B cell (primary cell): ENCODE measurements around the gene NAA80. TPM values are rescaled to one million over a fixed set of nuclear protein-coding genes. Genes with fewer than 3 reads are reported as not detected.

Experiments used
- ATAC-seq: fragments of 200-7000 bp; cut with Tn5 transposase; one replicate; pipeline ENCODE4 v1.10.0; 2021; ENCODE audit warnings: low read depth, mild to moderate bottlenecking, moderate number of reproducible peaks, moderate library complexity
- CTCF ChIA-PET: fragments of 350-600 bp; sonication (Branson Sonifier 250); formaldehyde crosslinking; loops from one replicate; lab custom pipeline; 2021; ENCODE audit warnings: antibody characterized with exemption, inconsistent platforms; lab: Charles Lee
- POLR2A ChIA-PET: fragments of 350-600 bp; sonication (Branson Sonifier 250); formaldehyde crosslinking; loops from one replicate; lab custom pipeline; 2021; ENCODE audit warnings: antibody characterized with exemption; lab: Charles Lee
- DNase-seq: peaks from one replicate; pipeline ENCODE4 v3.0.0; 2013
- H2AFZ ChIP-seq: 2 replicates; pipeline ENCODE4 v1.6.1; 2012; ENCODE audit warnings: mild to moderate bottlenecking, low read depth, low read length; ENCODE audit not compliant: insufficient read depth, poor library complexity, severe bottlenecking
- H3K27ac ChIP-seq, 2 donors: 1 replicate in 1 of 2; 2 replicates in 1 of 2; pipeline ENCODE4 v1.5.1; 2012 to 2013; ENCODE audit warnings: low read length in 2 of 2, mild to moderate bottlenecking in 2 of 2, moderate library complexity in 1 of 2
- H3K27me3 ChIP-seq, 4 experiments: fragments of 200-600 bp in 1 of 4; sonication (generic) in 1 of 4; replicated peaks in 1 of 4; 1 replicate in 2 of 4; 2 replicates in 2 of 4; pipeline versions ENCODE4 v1.6.1 to v1.7.0; 2013 to 2016; ENCODE audit warnings: low read length in 3 of 4, mild to moderate bottlenecking in 2 of 4, mixed read lengths in 1 of 4, moderate library complexity in 1 of 4; ENCODE audit not compliant: insufficient read depth in 4 of 4, control insufficient read depth in 3 of 4; ENCODE audit errors: control extremely low read depth in 1 of 4
- H3K36me3 ChIP-seq, 2 experiments: replicated peaks in 1 of 2; 1 replicate in 1 of 2; 2 replicates in 1 of 2; pipeline versions ENCODE4 v1.6.1 to v1.7.1; 2013; ENCODE audit warnings: low read length in 1 of 2; ENCODE audit not compliant: insufficient read depth in 2 of 2, control insufficient read depth in 1 of 2; ENCODE audit errors: control extremely low read depth in 1 of 2, extremely low read depth in 1 of 2
- H3K4me1 ChIP-seq, 2 donors: fragments of 200-600 bp in 1 of 2; sonication (generic) in 1 of 2; 1 replicate in 1 of 2; 2 replicates in 1 of 2; pipeline versions ENCODE4 v1.5.1 to v1.6.1; 2013 to 2017; ENCODE audit warnings: low read length in 2 of 2; ENCODE audit not compliant: control insufficient read depth in 2 of 2, insufficient read depth in 2 of 2
- H3K4me2 ChIP-seq: replicated peaks from 2 replicates; pipeline ENCODE3; 2012; ENCODE audit warnings: mild to moderate bottlenecking, low read depth, low read length; ENCODE audit not compliant: poor library complexity, severe bottlenecking
- H3K4me3 ChIP-seq, 5 experiments: fragments of 200-600 bp in 1 of 5; sonication (generic) in 1 of 5; 1 replicate in 3 of 5; 2 replicates in 2 of 5; pipeline versions ENCODE4 v1.5.1 to v1.7.0; 2011 to 2016; ENCODE audit warnings: low read length in 4 of 5, mild to moderate bottlenecking in 4 of 5, low read depth in 2 of 5, control low read depth in 1 of 5, moderate library complexity in 1 of 5; ENCODE audit not compliant: insufficient read depth in 1 of 5; ENCODE audit errors: control extremely low read depth in 1 of 5, extremely low read depth in 1 of 5
- H3K79me2 ChIP-seq: fragments of 200-600 bp; sonication (generic); one replicate; pipeline ENCODE4 v1.6.0; 2016; ENCODE audit warnings: low read length; ENCODE audit not compliant: control insufficient read depth, insufficient read depth
- H3K9ac ChIP-seq: fragments of 200-600 bp; sonication (generic); 2 replicates; pipeline ENCODE4 v1.6.1; 2017; ENCODE audit warnings: mild to moderate bottlenecking, low read length, moderate library complexity
- H3K9me3 ChIP-seq, 3 donors: one replicate each; pipeline versions ENCODE4 v1.6.1 to v1.7.1; 2013; ENCODE audit warnings: low read length in 2 of 3; ENCODE audit not compliant: control insufficient read depth in 2 of 3, insufficient read depth in 1 of 3; ENCODE audit errors: control extremely low read depth in 1 of 3
- H4K20me1 ChIP-seq: 2 replicates; pipeline ENCODE4 v1.6.0; 2012; ENCODE audit warnings: mild to moderate bottlenecking, low read length; ENCODE audit not compliant: insufficient read depth, control insufficient read depth, poor library complexity, severe bottlenecking
- H3K27ac Mint-ChIP-seq: one replicate; pipeline ENCODE4 v1.8.0; 2021; ENCODE audit warnings: mixed read lengths
- H3K27me3 Mint-ChIP-seq: one replicate; pipeline ENCODE4 v1.8.0; 2021; ENCODE audit warnings: mixed read lengths
- H3K4me1 Mint-ChIP-seq: one replicate; pipeline ENCODE4 v1.8.0; 2021; ENCODE audit warnings: mixed read lengths
- H3K4me3 Mint-ChIP-seq: one replicate; pipeline ENCODE4 v1.8.0; 2021; ENCODE audit warnings: mixed read lengths
- H3K9me3 Mint-ChIP-seq: one replicate; pipeline ENCODE4 v1.8.0; 2022; ENCODE audit warnings: mixed read lengths; ENCODE audit not compliant: insufficient read depth
- EZH2 ChIP-seq: IDR thresholded peaks from 2 replicates; pipeline ENCODE4 v1.6.1; 2012; ENCODE audit warnings: borderline replicate concordance, low read depth, mild to moderate bottlenecking, moderate library complexity, low read length; ENCODE audit not compliant: insufficient read depth, poor library complexity, severe bottlenecking
- WGBS: methylation state at CpG from one replicate; pipeline ENCODE4 v1.1.5; 2013; ENCODE audit warnings: missing lambda C conversion rate; ENCODE audit not compliant: insufficient coverage; 5-methylcytosine and 5-hydroxymethylcytosine counted together
- intact Hi-C: fragments of 100-400 bp; cut with micrococcal nuclease; formaldehyde crosslinking; loops from one replicate; pipeline ENCODE4 v1.10.0; 2022
- polyA plus RNA-seq: library from polyadenylated mRNA; depleted of rRNA; stranded (reverse); fragments of >200 nt; gene quantifications from 2 replicates; pipeline ENCODE4 v1.2.3, GENCODE V29; 2012
- total RNA-seq, 2 donors: library from RNA; stranded (reverse); fragments of 120-200 nt in 1 of 2; gene quantifications; 1 replicate in 1 of 2; 2 replicates in 1 of 2; pipeline versions ENCODE4 v1.2.3 to v1.2.4, GENCODE V29; 2013 to 2022
- TF ChIP-seq, protein P1 (sequence below): fragments of 200-600 bp; IDR thresholded peaks from one replicate; pipeline ENCODE4 v1.8.0; 2022; ENCODE audit warnings: antibody characterized with exemption, mild to moderate bottlenecking

Gene NAA80
- total and polyA plus RNA-seq, 2 donors (not counting 1 experiment from before 2014, with no cell fraction given), result 37.8 to 49.0 TPM

DNA sequence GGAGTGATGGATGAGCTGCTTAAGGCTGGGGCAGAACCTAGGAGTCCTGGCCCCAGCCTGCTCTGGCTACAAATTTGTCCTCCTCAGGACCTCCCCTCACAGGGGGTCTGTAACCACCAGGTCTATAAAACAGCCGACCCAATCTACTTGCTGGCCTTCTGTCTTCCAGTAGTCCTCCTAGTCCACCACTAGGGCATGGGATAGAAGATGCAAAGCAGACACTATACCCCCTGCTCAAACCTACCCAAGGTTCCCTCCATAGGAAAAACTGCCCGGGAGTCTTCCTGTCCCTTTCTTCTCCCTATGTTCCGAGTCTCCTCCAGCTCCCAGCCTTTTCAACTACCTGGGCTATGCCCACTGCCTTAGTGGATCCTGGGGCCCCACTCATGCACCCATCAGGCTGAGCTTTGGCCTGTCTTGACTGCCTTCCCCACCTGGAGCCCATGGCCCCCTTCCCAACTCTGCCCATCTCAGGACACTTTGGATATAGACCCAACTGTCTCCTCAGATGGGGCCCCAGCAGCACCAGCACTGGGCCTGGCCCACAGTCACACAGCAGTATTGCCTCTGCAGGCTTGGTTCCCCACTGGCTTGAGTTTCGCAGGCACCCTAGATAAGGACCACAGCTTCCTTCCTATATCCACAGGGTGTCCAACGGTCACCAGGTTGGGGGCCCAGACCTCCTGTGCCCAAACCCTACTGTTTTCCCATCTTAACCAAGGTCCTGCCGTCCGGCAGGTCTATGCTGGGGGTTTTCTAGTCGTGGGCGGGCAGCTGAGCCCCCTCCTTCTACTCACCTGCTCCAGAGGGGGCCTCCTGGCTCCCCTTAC is 1.1 kb downstream of the NAA80 start:
- Mint-ChIP-seq H3K27ac (peak overlapping the region; percentile 100), H3K4me3 (peak overlapping the region; percentile 100), H3K4me1 (peaks cover 33% of the 10 kb centered on the region), H3K9me3 (no peaks in the 10 kb centered on the region), H3K27me3 (no peaks in the 10 kb centered on the region)
- H3K27ac ChIP-seq, result peak overlapping the region; percentile 77 to 84
- H3K27me3 ChIP-seq, result no peaks in the 10 kb centered on the region
- intact Hi-C loops, result loop anchor here (2.0 to 10.0 kb wide), 2 partner anchors 61 to 1087 kb away; partner anchors contain the start of genes GNAI2 and MANF
- ChIA-PET CTCF (interaction anchor here (1.0 to 3.2 kb wide), 7 partner anchors 23 to 68 kb away, joined by 3 to 28 read pairs (median 9); partner anchors contain the start of genes CYB561D2, GNAI2, HYAL2 and NPRL2), POLR2A (interaction anchor here (0.6 to 2.5 kb wide), 7 partner anchors 16 to 62 kb away, joined by 3 to 27 read pairs (median 9); partner anchors contain the start of genes CYB561D2, GNAI2, HYAL2 and NPRL2)
- TF ChIP-seq, protein P1, sequence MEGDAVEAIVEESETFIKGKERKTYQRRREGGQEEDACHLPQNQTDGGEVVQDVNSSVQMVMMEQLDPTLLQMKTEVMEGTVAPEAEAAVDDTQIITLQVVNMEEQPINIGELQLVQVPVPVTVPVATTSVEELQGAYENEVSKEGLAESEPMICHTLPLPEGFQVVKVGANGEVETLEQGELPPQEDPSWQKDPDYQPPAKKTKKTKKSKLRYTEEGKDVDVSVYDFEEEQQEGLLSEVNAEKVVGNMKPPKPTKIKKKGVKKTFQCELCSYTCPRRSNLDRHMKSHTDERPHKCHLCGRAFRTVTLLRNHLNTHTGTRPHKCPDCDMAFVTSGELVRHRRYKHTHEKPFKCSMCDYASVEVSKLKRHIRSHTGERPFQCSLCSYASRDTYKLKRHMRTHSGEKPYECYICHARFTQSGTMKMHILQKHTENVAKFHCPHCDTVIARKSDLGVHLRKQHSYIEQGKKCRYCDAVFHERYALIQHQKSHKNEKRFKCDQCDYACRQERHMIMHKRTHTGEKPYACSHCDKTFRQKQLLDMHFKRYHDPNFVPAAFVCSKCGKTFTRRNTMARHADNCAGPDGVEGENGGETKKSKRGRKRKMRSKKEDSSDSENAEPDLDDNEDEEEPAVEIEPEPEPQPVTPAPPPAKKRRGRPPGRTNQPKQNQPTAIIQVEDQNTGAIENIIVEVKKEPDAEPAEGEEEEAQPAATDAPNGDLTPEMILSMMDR, result no peak
- TF ChIP-seq EZH2, result no peak
- H3K9ac ChIP-seq, result peak overlapping the region; percentile 82
- peak overlapping the region; percentile 81 for H2AFZ ChIP-seq
- H3K79me2 ChIP-seq, result peaks cover 13% of the 10 kb centered on the region
- peaks cover 0 to 4% of the 10 kb centered on the region in 2 experiments for H3K36me3 ChIP-seq
- WGBS, result 31% methylated on average over 8 of the region's 9 CpGs
- peaks cover 18 to 25% of the 10 kb centered on the region in 2 donors for H3K4me1 ChIP-seq
- peak overlapping the region; percentile 89 for H3K4me2 ChIP-seq
- peak overlapping the region in 4 of 5 experiments; percentile 77 to 89 (median 88) for H3K4me3 ChIP-seq
- ATAC-seq, result no peak
- no peak for DNase-seq
- no peaks in the 10 kb centered on the region for H4K20me1 ChIP-seq
- H3K9me3 ChIP-seq, result no peaks in the 10 kb centered on the region

- WGBS, result 95% methylated on average over 2 of the region's 2 CpGs
- POLR2A ChIA-PET, result no interaction called here
- Mint-ChIP-seq H3K4me3 (peak overlapping the region; percentile 100), H3K4me1 (peaks cover 40% of the 10 kb centered on the region), H3K27ac (peak overlapping the region; percentile 100), H3K9me3 (no peaks in the 10 kb centered on the region), H3K27me3 (no peaks in the 10 kb centered on the region)
- Histone ChIP-seq H3K4me3 (no peak overlapping the region), H3K9me3 (no peaks in the 10 kb centered on the region), H4K20me1 (no peaks in the 10 kb centered on the region), H3K27me3 (no peaks in the 10 kb centered on the region), H2AFZ (no peak overlapping the region), H3K9ac (no peak overlapping the region), H3K4me2 (no peak overlapping the region), H3K4me1 (peaks cover 22 to 32% of the 10 kb centered on the region in 2 donors), H3K27ac (no peak overlapping the region), H3K79me2 (peaks cover 13% of the 10 kb centered on the region), H3K36me3 (peaks cover 0 to 4% of the 10 kb centered on the region in 2 experiments)
- CTCF ChIA-PET, result interaction anchor here (0.9 to 1.0 kb wide), 3 partner anchors 27 to 67 kb away, joined by 3 read pairs; no protein-coding TSS in a partner anchor
- DNase-seq (peak; percentile 32), ATAC-seq (no peak)
- intact Hi-C loops, result loop anchor here (10.0 kb wide), 1 partner anchor 1087 kb away; the partner anchor contains the start of gene MANF
- TF ChIP-seq EZH2, result no peak
- TF ChIP-seq, protein P1, result no peak
Observed at GRCh38 chr3:50297384-50297775, 1.8 kb downstream of the NAA80 start.
